Activated CD4-positive, CD25-positive, alpha-beta regulatory T cell treated with anti-CD3 and anti-CD28 coated beads, Interleukin-2, amount 50 U/mL, for 72 hours (primary cell): Measurements from ENCODE around the gene MARCHF3.

Experiments
- DNase-seq: peaks from one replicate; pipeline ENCODE4 v3.0.0; 2021

The MARCHF3 gene

GRCh38 chr5:126868338-126869004, 161.9 kb downstream of the MARCHF3 start:
- no peak for DNase-seq

- no peak for DNase-seq
Measured at GRCh38 chr5:126866851-126867636, 163.3 kb downstream of the MARCHF3 start.

- no peak for DNase-seq
Measured at GRCh38 chr5:126865299-126865698, 165.1 kb downstream of the MARCHF3 start.

GRCh38 chr5:126864042-126864688, 166.2 kb downstream of the MARCHF3 start:
- no peak for DNase-seq

- DNase-seq, result no peak
Measured at GRCh38 chr5:126863402-126863801, 167.0 kb downstream of the MARCHF3 start.

GRCh38 chr5:126858441-126858840, 171.9 kb downstream of the MARCHF3 start:
- no peak for DNase-seq

- no peak for DNase-seq
Measured at GRCh38 chr5:126857472-126858410, 172.6 kb downstream of the MARCHF3 start.

- no peak for DNase-seq
Measured at GRCh38 chr5:126855266-126855665, 175.1 kb downstream of the MARCHF3 start.

- DNase-seq, result no peak
Measured at GRCh38 chr5:126854526-126855110, 175.7 kb downstream of the MARCHF3 start.

GRCh38 chr5:126853541-126854307, 176.6 kb downstream of the MARCHF3 start:
- DNase-seq, result peak; percentile 49

- DNase-seq, result no peak
Measured at GRCh38 chr5:126852841-126853271, 177.5 kb downstream of the MARCHF3 start.

- DNase-seq, result no peak
Measured at GRCh38 chr5:126852091-126852571, 178.2 kb downstream of the MARCHF3 start.

- no peak for DNase-seq
Measured at GRCh38 chr5:126851501-126852011, 178.8 kb downstream of the MARCHF3 start.

- DNase-seq, result no peak
Measured at GRCh38 chr5:126849101-126849678, 181.2 kb downstream of the MARCHF3 start.

- DNase-seq, result no peak
Measured at GRCh38 chr5:126848253-126848652, 182.1 kb downstream of the MARCHF3 start.

GRCh38 chr5:126847826-126848251, 182.5 kb downstream of the MARCHF3 start:
- DNase-seq, result no peak

- no peak for DNase-seq
Measured at GRCh38 chr5:126847456-126847820, 182.9 kb downstream of the MARCHF3 start.

GRCh38 chr5:126846744-126847455, 183.5 kb downstream of the MARCHF3 start:
- no peak for DNase-seq

GRCh38 chr5:126846344-126846743, 184.0 kb downstream of the MARCHF3 start:
- no peak for DNase-seq

GRCh38 chr5:126845470-126846070, 184.8 kb downstream of the MARCHF3 start:
- DNase-seq, result peak; percentile 56
